ENCODE results near the gene INSRR. TPM values are rescaled to one million over a fixed set of nuclear protein-coding genes. Genes with fewer than 3 reads are reported as not detected.

Gene INSRR
- polyA plus RNA-seq, 3 donors: not detected

- WGBS (ENCODE audit: insufficient coverage): 40% methylated on average over 1 of the region's 3 CpGs
- H3K9ac ChIP-seq (ENCODE audit: insufficient read depth, low read length, poor library complexity, severe bottlenecking): no peak overlapping the region
Observed at GRCh38 chr1:156856282-156856785, 2.6 kb downstream of the INSRR start.

GRCh38 chr1:156854634-156855033 is 4.3 kb downstream of the INSRR start:
- intact Hi-C loops (cut with micrococcal nuclease): loop anchor here (10.0 kb wide), 2 partner anchors 60 to 160 kb away; no protein-coding TSS in a partner anchor
- Histone ChIP-seq H3K27me3 (ENCODE audit: control insufficient read depth in 2 of 2, insufficient read depth in 2 of 2, low read length in 2 of 2) (peaks cover 21 to 41% of the 10 kb centered on the region in 2 donors), H3K4me2 (replicated peaks; ENCODE audit: extremely low read depth, low read length, poor library complexity, severe bottlenecking) (no peak overlapping the region), H3K4me1 (ENCODE audit: control insufficient read depth in 1 of 2, insufficient read depth in 2 of 2, low read length in 2 of 2) (peaks cover under 1 to 6% of the 10 kb centered on the region in 2 donors), H3K9me3 (replicated peaks in 1 of 2; ENCODE audit: control insufficient read depth in 1 of 2, insufficient read depth in 1 of 2, low read length in 2 of 2) (peaks cover 0 to 4% of the 10 kb centered on the region in 2 donors), H3K9ac (ENCODE audit: insufficient read depth, low read length, poor library complexity, severe bottlenecking) (no peak overlapping the region), H3K4me3 (replicated peaks in 1 of 3; ENCODE audit: low read depth in 2 of 3, low read length in 3 of 3) (no peak overlapping the region), H4K20me1 (ENCODE audit: insufficient read depth, low read length) (no peaks in the 10 kb centered on the region), H3K27ac (ENCODE audit: low read depth in 1 of 2, low read length in 2 of 2) (no peak overlapping the region), H2AFZ (ENCODE audit: insufficient read depth, low read depth, low read length, poor library complexity, severe bottlenecking) (no peak overlapping the region), H3K36me3 (replicated peaks in 1 of 2; ENCODE audit: control insufficient read depth in 1 of 2, insufficient read depth in 2 of 2, low read length in 2 of 2) (no peaks in the 10 kb centered on the region), H3K79me2 (ENCODE audit: insufficient read depth, low read length) (no peaks in the 10 kb centered on the region)
- Mint-ChIP-seq H3K27me3 (ENCODE audit: low read depth in 3 of 3) (peaks cover 43 to 54% (median 47%) of the 10 kb centered on the region in 3 donors), H3K27ac (no peak overlapping the region), H3K4me1 (peaks cover 11% of the 10 kb centered on the region), H3K36me3 (peaks cover 0 to 3% of the 10 kb centered on the region in 2 donors), H3K9me3 (no peaks in the 10 kb centered on the region), H3K4me3 (no peak overlapping the region)
- no peak for DNase-seq
- WGBS (ENCODE audit: insufficient coverage): 65% methylated on average over 2 of the region's 3 CpGs
- TF ChIP-seq CTCF (IDR thresholded peaks at IDR 0.05): no peak

More at GRCh38 chr1:156856282-156856785, 2.6 kb downstream of the INSRR start:
- Histone ChIP-seq H4K20me1 (ENCODE audit: insufficient read depth, low read length) (no peaks in the 10 kb centered on the region), H3K79me2 (ENCODE audit: insufficient read depth, low read length) (no peaks in the 10 kb centered on the region), H3K36me3 (replicated peaks in 1 of 2; ENCODE audit: control insufficient read depth in 1 of 2, insufficient read depth in 2 of 2, low read length in 2 of 2) (no peaks in the 10 kb centered on the region), H3K27me3 (ENCODE audit: control insufficient read depth in 2 of 2, insufficient read depth in 2 of 2, low read length in 2 of 2) (peaks cover 30 to 55% of the 10 kb centered on the region in 2 donors), H3K4me2 (replicated peaks; ENCODE audit: extremely low read depth, low read length, poor library complexity, severe bottlenecking) (no peak overlapping the region), H3K4me1 (ENCODE audit: control insufficient read depth in 1 of 2, insufficient read depth in 2 of 2, low read length in 2 of 2) (peaks cover 5 to 15% of the 10 kb centered on the region in 2 donors), H3K27ac (ENCODE audit: low read depth in 1 of 2, low read length in 2 of 2) (no peak overlapping the region), H2AFZ (ENCODE audit: insufficient read depth, low read depth, low read length, poor library complexity, severe bottlenecking) (no peak overlapping the region), H3K9me3 (replicated peaks in 1 of 2; ENCODE audit: control insufficient read depth in 1 of 2, insufficient read depth in 1 of 2, low read length in 2 of 2) (peaks cover 0 to 8% of the 10 kb centered on the region in 2 donors), H3K4me3 (replicated peaks in 1 of 3; ENCODE audit: low read depth in 2 of 3, low read length in 3 of 3) (no peak overlapping the region)
- Mint-ChIP-seq H3K36me3 (peaks cover 0 to 3% of the 10 kb centered on the region in 2 donors), H3K4me1 (peaks cover 15% of the 10 kb centered on the region), H3K27ac (no peak overlapping the region), H3K9me3 (peaks cover 0 to 4% (median 0%) of the 10 kb centered on the region in 7 donors), H3K4me3 (peak overlapping the region in 1 of 2 donors; percentile 47), H3K27me3 (ENCODE audit: low read depth in 3 of 3) (peaks cover 52 to 62% (median 55%) of the 10 kb centered on the region in 3 donors)
- no peak for TF ChIP-seq CTCF (IDR thresholded peaks at IDR 0.05)
- intact Hi-C loops (cut with micrococcal nuclease): loop anchor here (10.0 kb wide), 2 partner anchors 62 to 162 kb away; no protein-coding TSS in a partner anchor
- DNase-seq: no peak

Measured in CD14-positive monocyte (primary cell).